ENCODE results near the gene CAPN12. TPM values are rescaled to one million over a fixed set of nuclear protein-coding genes. Genes with fewer than 3 reads are reported as not detected.

Gene CAPN12
- polyA plus RNA-seq, 1 donor (not counting 4 experiments of a cell fraction or from before 2014, with no cell fraction given), result 5.6 TPM

DNA sequence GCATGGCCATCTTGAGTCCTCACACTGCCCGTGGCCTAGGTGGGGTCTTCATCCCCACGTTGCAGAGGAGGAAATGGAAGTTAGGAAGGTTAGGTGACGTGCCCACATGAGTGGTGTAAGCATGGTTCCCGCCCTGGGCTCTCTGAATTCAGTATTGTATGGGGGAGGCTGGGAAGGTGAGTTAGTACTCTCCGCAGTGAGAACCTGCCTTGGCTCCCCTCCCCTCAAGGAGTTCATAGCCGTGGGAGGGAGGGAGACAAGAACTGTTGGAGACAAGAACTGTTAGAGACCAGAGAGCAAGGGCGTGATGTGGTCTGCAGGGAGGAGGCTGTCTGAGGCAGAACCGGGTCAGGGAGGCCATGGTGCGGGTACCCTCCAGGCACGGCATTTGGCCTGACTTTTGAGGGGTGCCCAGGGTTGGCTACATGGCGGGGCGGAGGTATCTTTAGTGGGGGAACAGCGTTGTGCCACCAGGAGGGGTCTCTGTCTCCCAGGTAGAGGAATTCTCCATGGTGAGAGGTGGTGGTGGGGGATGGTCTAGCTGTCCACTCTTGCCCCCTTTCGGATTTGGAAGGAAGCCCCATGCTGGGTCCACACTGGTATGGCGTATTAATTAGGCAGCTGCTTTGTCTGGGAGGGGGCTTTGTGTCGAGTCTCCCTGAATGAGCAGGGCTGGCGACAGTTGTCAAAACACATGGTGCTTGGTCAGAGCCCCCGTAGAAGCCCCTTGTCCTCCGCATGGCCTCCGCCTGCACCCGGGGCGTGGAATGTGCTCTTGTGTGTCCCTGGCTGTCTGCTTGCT lies 45.8 kb downstream of the CAPN12 start:
- no peaks in the 10 kb centered on the region for H3K27me3 ChIP-seq (ENCODE audit: control insufficient read depth, extremely low read depth, insufficient read depth, low read length)
- dilution Hi-C loops (cut with MboI; ENCODE audit: extremely low pct_ligation_motif_present, low sequenced_read_pairs), result no loop called here

DNA sequence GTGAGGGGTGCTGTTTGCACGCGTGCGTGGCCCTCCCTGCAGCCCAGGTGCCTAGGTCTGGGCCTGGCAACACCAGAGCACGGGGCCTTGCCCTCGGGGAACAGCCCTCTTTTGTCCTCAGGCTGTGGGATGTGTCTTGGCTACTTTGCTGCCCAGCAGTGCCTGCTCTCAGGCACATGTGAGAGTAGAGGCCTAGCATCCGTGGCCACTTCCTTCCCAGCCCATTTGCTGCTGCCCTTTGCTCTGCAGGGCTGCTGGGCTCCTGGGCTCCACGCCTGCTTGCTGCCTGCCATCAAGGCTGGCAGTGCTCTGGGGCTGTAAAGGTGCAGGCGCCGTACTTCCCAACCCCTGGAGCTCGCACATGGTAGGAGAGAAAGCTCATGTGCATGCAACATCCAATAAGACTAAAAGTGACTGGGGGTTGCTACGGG lies 46.6 kb downstream of the CAPN12 start:
- H3K27me3 ChIP-seq (ENCODE audit: control insufficient read depth, extremely low read depth, insufficient read depth, low read length), result no peaks in the 10 kb centered on the region
- peak overlapping the region; percentile 100 for H3K27ac ChIP-seq (ENCODE audit: control insufficient read depth, insufficient read depth, low read length)
- DNase-seq (ENCODE audit: low read depth, low spot score) (no peak), FAIRE-seq (no peak)
- H3K4me1 ChIP-seq (ENCODE audit: control insufficient read depth, extremely low read depth, insufficient read depth, low read length), result peaks cover 68% of the 10 kb centered on the region
- H3K4me3 ChIP-seq (ENCODE audit: control insufficient read depth in 2 of 3, extremely low read depth in 1 of 3, insufficient read depth in 2 of 3, low read depth in 1 of 3, low read length in 3 of 3), result no peak overlapping the region
- no peaks in the 10 kb centered on the region for H3K9me1 ChIP-seq (ENCODE audit: control insufficient read depth, extremely low read depth, insufficient read depth, low read length)
- peaks cover 43 to 65% of the 10 kb centered on the region in 2 experiments for H3K36me3 ChIP-seq (ENCODE audit: control insufficient read depth in 2 of 2, extremely low read depth in 1 of 2, insufficient read depth in 2 of 2, low read length in 2 of 2)
- H3K4me2 ChIP-seq (ENCODE audit: control insufficient read depth, extremely low read depth, insufficient read depth, low read depth, low read length), result peak overlapping the region; percentile 31
- no peak for TF ChIP-seq EZH2 (IDR thresholded peaks at IDR 0.05; ENCODE audit: low read length)
- TF ChIP-seq, protein P1, sequence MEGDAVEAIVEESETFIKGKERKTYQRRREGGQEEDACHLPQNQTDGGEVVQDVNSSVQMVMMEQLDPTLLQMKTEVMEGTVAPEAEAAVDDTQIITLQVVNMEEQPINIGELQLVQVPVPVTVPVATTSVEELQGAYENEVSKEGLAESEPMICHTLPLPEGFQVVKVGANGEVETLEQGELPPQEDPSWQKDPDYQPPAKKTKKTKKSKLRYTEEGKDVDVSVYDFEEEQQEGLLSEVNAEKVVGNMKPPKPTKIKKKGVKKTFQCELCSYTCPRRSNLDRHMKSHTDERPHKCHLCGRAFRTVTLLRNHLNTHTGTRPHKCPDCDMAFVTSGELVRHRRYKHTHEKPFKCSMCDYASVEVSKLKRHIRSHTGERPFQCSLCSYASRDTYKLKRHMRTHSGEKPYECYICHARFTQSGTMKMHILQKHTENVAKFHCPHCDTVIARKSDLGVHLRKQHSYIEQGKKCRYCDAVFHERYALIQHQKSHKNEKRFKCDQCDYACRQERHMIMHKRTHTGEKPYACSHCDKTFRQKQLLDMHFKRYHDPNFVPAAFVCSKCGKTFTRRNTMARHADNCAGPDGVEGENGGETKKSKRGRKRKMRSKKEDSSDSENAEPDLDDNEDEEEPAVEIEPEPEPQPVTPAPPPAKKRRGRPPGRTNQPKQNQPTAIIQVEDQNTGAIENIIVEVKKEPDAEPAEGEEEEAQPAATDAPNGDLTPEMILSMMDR (optimal IDR thresholded peaks at IDR 0.05 in 1 of 3, IDR thresholded peaks at IDR 0.05 in 1 of 3, conservative IDR thresholded peaks at IDR 0.05 in 1 of 3; ENCODE audit: extremely low read depth in 1 of 3, insufficient read depth in 2 of 3, low read length in 3 of 3), result no peak
- H3K9ac ChIP-seq (ENCODE audit: control insufficient read depth, extremely low read depth, insufficient read depth, low read length), result peak overlapping the region; percentile 82
- H4K20me1 ChIP-seq (ENCODE audit: control insufficient read depth, extremely low read depth, insufficient read depth, low read length), result peaks cover 6% of the 10 kb centered on the region
- H3K9me3 ChIP-seq (ENCODE audit: control insufficient read depth, low read depth, low read length), result no peaks in the 10 kb centered on the region
- H2AFZ ChIP-seq (ENCODE audit: control insufficient read depth, low read length), result no peak overlapping the region
- H3K79me2 ChIP-seq (ENCODE audit: control insufficient read depth, insufficient read depth, low read length), result peaks cover 93% of the 10 kb centered on the region
- dilution Hi-C loops (cut with MboI; ENCODE audit: extremely low pct_ligation_motif_present, low sequenced_read_pairs), result no loop called here

More for the DNA sequence above, 45.8 kb downstream of the CAPN12 start:
- Histone ChIP-seq H3K4me2 (ENCODE audit: control insufficient read depth, extremely low read depth, insufficient read depth, low read depth, low read length) (peak overlapping the region; percentile 37), H3K4me3 (ENCODE audit: control insufficient read depth in 2 of 3, extremely low read depth in 1 of 3, insufficient read depth in 2 of 3, low read depth in 1 of 3, low read length in 3 of 3) (peak overlapping the region in 1 of 3 experiments; percentile 3), H3K36me3 (ENCODE audit: control insufficient read depth in 2 of 2, extremely low read depth in 1 of 2, insufficient read depth in 2 of 2, low read length in 2 of 2) (peaks cover 43 to 71% of the 10 kb centered on the region in 2 experiments), H4K20me1 (ENCODE audit: control insufficient read depth, extremely low read depth, insufficient read depth, low read length) (peaks cover 6% of the 10 kb centered on the region), H3K27ac (ENCODE audit: control insufficient read depth, insufficient read depth, low read length) (peak overlapping the region; percentile 100), H3K9me3 (ENCODE audit: control insufficient read depth, low read depth, low read length) (no peaks in the 10 kb centered on the region), H2AFZ (ENCODE audit: control insufficient read depth, low read length) (no peak overlapping the region), H3K79me2 (ENCODE audit: control insufficient read depth, insufficient read depth, low read length) (peaks cover 96% of the 10 kb centered on the region), H3K4me1 (ENCODE audit: control insufficient read depth, extremely low read depth, insufficient read depth, low read length) (peaks cover 60% of the 10 kb centered on the region), H3K9me1 (ENCODE audit: control insufficient read depth, extremely low read depth, insufficient read depth, low read length) (no peaks in the 10 kb centered on the region), H3K9ac (ENCODE audit: control insufficient read depth, extremely low read depth, insufficient read depth, low read length) (peak overlapping the region; percentile 82)
- DNase-seq (ENCODE audit: low read depth, low spot score) (no peak), FAIRE-seq (peak; percentile 64)
- TF ChIP-seq, protein P1 (optimal IDR thresholded peaks at IDR 0.05 in 1 of 3, IDR thresholded peaks at IDR 0.05 in 1 of 3, conservative IDR thresholded peaks at IDR 0.05 in 1 of 3; ENCODE audit: extremely low read depth in 1 of 3, insufficient read depth in 2 of 3, low read length in 3 of 3), result peak in 2 of 3 experiments; percentile 1 to 21
- no peak for TF ChIP-seq EZH2 (IDR thresholded peaks at IDR 0.05; ENCODE audit: low read length)
